ENCODE results near the gene SH3RF1. TPM values are rescaled to one million over a fixed set of nuclear protein-coding genes. Genes with fewer than 3 reads are reported as not detected.

Gene SH3RF1
- polyA plus RNA-seq, 12 donors: 14.2 to 22.3 (median 16.5) TPM; not detected in 1

DNA sequence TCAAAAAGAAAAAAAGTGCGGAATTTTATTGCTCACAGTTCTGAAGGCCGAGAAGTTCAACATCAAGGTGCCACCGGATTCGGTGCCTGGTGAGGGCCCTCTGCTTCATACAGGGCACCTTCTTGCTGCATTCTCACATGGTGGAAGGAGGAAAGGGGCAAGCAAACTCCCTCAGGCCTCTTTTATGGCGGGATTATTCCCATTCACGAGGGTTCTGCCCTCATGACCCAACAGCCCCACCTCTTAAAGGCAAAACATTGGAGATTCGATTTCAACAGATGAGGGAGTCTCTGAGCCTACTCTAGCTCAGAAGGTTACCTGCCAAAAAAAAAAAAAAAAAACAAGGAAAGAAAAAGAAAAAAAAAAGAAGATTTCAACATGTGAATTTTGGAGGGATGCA, 196.6 kb downstream of the SH3RF1 start:
- no peak for DNase-seq

DNA sequence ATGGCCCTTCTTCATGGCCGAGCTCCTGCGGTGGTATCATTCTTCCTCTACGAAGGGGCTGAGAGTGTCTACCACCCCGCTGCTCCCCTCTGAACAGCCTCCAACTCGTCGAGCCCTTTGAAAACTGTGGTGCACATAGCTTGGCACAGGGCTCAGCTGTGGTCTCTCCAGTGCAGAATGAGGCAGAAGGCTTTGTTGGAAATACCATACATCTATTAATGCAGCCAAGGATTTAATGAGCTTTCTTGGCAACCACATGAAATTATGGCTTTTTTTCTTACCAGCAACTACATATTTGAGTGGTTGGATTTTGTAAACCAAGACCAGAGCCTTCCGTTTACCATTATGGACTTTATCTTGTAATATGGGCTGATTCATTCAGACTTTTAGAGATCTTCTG, 199.0 kb downstream of the SH3RF1 start:
- no peak for DNase-seq

DNA sequence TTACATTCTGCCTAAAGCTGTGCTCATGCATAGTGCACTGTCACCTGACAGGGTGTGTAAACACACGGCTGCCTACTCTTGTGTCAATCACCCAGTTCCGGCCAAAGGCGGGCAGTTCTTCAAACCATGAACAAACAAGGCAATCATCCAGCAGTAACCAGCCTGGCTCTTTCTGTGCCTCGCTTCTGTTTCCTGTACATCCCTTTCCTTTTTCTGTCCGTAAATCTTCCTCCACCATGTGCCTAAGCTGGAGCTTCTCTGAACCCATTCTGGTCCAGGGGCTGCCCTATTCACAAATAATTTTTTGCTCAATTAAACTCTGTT, 199.9 kb downstream of the SH3RF1 start:
- DNase-seq: no peak

DNA sequence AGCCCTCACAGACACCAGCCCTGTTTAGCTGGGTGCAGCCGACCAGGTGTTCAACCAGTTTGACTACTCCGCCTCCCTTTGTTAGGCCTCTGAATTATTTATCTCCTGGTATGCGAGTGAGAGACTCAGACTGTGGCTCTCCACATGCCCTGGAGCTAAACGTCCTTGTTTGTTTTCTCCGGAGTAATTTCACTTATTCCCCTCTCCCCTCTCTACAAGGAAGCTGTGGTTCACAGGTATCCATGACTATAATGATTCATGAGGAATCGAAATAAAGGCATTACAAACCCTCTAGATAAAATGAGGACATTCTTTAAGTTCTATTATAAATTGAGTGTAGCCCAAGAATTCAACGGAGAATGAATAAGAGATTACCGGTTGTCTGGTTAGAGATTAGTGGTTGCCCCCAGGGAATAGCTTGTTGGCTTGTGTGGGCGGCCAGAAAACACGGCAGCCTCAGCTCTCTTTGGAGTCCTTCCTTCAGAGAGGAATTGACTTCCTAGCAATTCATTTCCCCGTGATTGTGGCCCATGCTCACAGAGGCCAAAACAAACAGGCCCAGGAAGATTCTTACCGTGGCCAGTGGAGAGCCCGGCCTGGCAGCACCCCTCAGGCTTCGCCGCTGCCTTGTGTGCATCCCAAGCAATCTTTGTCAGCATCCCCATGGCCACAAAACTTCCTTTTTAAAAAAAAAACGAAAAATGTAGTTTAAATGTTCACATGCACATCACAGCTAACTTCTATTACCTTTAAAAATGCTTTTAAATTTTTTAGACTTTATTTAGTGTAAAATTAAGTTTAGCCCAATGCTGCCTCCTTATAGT, 200.5 kb downstream of the SH3RF1 start:
- DNase-seq: no peak

DNA sequence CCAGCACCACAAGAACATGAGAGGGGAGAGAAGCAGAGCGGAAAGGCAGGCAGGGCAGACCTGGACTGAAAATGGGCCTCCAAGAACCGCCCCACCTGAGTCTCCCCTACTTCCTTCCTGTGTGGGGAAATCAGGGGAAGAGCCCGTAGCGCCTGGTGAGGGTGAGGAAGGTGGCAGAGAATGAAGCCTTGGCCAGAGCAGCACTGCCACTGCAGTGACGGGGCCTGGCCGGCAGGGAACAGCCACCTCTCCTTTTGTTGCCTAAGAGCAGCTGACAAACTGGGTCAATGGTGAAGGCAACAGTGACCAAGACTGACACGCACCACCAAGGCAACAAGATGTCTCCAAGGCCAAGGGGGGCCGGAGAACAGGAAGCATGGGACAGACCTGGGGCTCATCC, 202.3 kb downstream of the SH3RF1 start:
- DNase-seq: no peak

DNA sequence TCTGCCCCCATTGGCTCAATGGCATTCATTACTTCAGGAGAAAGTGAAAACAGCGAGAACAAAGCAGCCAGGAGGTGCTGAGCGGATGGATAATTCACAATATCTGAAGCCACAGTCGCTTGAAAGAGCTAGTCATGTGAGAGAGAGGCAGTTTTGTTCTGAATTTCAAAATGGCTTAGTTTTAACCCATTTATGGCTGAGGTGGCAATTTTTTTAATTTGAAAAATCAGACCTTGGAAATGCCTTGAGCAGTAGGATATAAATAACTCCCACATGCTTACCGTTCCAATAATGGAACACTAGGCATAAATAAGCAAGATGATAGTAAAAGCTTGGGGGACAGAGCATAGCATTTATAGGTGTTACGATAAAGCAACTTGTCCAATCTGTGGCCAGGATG, 203.8 kb downstream of the SH3RF1 start:
- DNase-seq: no peak

DNA sequence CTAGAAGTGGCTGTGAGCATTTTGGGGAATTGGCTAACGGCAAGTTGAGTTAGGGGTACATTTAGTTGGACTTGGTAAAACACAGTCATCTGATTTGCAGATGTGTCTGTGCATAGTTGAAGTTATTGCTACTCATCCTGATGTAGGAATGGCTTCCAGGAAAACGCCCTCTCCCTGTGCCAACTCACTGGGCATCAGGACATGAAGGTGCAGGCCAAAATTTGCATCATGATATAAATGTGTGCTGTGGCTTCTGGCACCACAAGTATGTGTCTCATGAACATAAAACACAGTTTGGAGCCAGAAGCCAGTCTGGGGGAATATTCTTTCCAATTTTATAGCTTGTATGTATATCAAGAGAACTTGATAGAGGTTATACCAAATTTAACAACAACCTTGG, 206.5 kb downstream of the SH3RF1 start:
- DNase-seq: no peak

DNA sequence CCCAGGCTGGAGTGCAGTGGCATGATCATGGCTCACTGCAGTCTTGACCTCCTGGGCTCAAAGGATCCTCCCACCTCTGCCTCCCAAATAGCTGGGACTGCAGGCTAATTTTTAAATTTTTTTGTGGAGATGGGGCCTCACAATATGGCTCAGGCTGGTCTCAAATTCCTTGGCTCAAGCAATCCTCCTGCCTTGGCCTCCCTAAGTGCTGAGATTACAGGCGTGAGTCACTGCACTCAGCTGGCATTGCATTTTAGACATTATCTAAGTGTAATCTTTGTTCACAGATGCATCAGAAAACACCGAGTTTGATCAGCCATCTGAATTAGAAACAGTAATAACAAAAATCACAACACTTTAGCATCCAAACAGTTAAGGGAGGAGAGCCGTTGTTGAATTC, 207.3 kb downstream of the SH3RF1 start:
- DNase-seq: no peak

DNA sequence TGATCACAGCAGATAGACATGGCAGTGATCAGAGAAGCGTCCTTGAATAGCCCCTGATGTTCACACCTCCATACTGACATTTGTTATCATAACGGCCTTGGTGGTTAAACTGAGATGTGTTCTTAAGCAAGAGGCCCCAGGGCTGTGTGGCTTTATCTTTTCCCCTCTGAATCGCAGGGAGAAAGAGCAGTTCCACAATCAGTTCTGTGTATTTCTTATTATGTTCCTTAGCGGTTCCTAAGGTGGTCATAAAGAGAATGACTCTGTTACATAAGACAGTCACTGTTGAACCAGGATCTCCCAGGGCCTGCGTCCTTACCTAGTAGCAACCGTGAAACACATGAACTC, 207.9 kb downstream of the SH3RF1 start:
- no peak for DNase-seq

DNA sequence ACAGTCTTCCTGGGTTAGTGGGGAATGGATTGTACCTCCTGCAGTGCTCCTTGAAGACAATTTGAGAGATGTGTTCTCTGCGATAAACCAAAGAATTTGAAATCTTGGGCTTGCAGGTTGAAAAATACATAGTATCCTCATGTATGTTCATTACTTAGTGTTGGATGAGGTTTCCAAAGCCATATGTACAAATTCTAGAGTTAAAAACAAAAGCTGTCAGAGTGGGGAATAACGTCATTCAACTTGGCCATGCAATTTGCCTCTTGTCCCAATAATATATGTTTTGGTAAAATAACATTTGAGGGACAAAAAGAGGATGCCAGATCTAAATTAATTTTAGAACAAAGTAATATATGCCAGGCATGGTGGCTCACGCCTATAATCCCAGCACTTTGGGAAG, 209.4 kb downstream of the SH3RF1 start:
- DNase-seq: no peak

DNA sequence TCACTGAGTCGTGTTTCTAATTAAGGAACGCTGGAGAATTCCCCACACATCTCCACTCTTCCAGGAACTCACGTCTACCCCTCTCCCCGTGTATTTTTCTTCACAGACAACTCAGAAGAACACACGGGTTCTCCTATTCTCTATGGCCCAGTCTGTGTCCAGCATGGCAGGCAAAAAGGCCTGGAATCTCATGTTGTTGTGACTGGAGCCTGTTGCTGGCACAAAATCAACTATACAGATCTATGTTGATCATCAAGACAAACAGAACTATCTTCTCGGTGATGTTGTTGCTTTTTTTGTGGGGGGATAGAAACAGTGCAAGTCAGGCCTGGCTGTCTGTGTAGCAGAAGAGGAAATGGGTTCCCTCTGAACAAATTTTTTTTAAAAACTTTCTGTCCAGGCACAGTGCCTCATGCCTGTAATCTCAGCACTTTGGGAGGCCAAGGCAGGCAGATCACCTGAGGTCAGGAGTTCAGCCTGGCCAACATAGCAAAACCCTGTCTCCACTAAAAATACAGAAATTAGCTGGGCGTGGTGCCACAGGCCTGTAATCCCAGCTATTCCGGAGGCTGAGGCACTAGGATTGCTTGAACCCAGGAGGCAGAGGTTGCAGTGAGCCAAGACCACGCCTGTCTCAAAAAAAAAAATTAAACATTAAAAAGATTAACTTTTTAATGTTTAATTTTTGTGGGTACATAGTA, 210.2 kb downstream of the SH3RF1 start:
- DNase-seq: no peak

DNA sequence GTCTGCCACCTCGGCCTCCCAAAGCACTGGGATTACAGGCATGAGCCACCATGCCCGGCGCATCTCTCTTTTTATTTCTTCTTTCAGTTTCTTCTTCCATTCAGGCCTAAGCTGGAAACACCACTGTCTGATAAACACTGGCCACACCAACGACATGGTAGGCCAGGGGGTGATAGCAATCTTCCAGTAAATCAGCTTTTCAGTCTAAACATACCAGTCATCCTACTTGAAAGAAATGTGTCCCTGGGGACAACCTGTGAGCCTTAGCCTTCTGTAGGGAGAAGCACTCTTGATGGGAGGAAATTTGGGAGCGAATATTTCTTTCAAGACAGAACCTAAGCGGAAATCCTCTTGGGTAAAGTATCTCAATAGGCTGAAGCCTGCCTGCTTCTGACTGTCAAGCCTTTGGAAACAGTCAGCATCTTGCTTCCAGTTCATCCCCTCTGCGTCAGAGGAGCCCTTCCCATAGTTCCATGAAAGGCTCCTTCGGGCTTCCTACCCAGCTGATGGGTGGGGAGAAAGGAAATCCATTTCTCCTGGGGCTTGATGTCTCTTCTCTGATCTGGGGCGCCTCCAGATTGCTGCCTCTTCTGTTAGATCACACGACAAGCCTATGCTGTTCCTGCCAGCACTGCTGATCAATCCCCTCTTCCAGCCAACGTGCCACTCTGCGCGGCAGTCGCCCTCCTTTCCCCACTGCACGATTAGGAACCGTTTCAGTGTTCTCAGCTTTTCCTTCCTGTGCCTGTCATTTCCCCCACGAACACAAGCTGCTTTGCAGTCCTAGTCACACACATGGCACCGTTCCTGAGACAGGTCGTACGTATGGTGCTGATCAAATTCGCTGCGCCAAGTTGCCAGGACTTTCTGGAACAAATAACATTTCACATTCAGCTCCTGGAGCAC, 211.2 kb downstream of the SH3RF1 start:
- DNase-seq: peak; percentile 53

DNA sequence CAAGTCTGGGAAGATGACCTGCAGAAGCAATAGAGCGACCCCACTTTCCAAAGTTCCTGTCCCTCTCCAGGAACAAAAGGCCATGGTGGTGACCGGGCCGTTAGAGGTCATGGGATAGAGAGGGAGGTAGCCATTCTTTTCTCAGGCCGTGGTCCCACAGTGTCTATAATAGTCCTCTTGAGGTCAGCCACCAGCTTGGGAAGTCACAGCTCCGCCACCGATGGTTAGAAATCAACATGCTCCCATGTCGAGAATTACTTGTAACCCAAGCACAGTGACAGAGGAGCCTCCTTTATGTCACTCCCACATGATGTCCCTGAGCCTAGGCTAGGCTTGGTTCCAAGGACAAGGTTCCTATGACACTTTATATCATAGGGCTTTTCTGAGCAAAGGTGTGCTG, 212.4 kb downstream of the SH3RF1 start:
- no peak for DNase-seq

DNA sequence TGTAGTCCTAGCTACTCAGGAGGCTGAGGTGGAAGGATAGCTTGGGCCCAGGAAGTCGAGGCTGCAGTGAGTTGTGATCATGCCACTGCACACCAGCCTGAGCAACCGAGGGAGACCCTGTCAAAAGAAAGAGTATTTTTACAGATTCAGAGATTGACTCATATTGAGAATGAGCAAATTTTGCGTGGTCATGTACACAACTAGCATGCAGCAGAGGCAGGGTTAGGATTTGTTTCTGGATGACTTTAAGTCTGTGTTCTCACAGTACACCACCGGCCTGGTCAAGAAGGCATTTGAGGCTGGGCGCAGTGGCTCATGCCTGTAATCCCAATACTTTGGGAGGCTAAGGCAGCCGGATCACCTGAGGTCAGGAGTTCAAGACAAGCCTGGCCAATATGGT, 215.9 kb downstream of the SH3RF1 start:
- no peak for DNase-seq

DNA sequence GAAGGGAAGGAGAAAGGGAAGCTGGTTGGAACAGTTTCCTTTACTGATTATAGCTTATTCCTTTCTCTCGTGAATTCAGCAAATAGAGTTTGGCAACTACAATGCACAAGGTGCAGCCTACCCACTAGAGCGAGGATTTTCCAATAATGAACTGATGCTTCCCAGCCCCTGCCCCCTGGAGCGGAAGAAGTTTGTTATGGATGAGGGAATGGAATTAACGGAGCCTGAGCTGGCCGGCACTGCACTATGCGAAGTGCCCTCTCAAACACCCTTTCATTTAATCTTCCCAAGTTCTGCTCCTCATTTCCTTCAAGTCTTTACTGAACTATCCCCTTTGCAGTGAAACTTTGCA, 218.2 kb downstream of the SH3RF1 start:
- DNase-seq: no peak

DNA sequence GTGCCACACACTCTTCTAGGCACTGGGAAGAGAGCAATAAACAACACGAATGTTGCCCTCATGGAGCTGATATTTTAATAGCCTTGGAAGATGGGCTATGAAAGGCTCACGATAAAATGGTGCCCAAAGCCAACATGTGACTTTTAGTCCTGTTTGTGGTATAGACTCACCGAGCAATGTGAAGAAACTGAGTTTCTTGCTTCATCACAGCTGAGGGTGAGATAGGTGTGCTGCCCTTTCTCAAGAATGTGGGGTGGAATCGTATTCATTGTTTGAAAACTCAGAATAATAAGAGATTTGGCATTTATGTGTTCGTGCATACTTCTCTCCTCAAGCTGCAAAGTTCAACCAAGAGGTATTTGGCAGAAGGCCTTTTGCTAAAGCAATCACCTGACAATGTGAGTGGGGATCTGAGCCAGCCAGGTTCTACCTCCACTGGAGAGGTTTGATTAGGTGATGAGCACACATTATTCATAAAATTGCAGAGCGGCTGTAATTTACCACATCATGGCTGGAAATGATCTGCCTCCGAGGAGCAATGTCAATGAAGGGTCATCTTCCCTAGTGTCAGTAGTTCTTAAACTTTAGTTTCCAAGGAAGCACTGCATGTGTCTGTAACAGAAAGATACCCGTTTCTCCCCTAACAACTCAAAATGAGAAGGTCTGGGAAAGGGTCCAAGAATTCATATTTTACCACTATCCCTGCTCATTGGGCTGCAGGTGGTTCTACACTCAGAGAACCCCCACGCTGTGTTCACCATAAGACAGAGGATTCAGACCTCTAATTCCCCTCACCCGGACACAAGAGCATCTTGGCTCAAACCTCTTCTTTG, 218.8 kb downstream of the SH3RF1 start:
- peak; percentile 88 for DNase-seq

DNA sequence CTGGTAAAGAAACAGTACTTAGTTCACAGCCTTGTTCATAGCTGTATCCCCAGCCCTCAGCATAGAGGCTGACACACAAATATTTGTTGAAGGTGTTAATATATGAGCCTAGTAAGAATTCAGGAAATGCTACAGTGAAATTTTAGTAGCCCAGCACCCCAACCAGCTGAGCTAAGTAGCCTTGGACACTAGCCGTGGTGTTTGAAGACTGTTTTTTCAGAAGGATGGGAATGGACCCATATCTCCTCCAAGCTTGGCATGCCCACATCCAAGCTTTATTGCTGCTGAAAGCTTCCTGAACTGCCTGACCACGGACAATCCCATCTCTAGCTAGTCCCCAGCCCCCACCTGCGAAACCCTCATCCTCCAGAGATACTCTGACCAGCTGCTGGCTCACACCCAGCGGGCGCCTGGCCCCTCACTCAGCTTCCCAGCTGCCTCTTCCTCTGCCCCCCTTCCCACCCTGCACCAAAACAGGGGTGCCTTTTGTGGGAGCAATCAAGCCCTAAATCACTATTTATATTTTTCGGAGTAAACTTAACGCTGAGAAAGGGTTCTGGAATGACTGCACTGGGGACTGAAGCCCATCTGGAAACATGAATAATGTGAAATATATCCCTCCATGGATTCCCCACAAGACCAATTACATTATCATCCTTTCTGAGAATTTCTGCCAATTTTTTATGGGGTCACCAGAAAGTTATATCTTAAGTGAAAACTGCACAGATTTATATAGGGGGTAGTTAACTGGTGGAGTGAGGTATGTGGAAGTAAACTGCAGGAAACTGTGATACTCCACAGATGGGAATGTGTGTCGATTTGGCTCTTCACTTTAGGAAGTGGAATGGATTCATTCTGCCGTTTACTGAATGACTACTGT, 219.6 kb downstream of the SH3RF1 start:
- DNase-seq: peak; percentile 78

DNA sequence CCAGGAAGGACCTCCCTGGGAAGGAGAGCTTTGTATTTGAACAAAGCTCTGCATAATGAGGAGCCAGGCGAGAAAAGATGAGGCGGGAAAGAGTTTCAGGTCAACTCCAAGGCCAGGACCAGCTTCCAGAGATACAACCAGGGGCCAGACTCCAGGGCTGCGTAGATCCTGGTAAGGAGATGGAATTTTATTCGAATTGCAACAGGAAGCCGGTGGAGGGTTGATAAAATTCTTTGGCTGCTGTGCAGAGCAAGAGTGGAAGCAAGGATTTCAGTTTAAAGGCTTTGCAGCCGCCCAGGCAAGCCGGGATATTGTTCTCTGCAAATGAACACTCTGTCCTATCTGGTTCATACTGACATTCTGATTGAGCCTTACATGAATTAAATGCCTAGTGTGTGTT, 220.5 kb downstream of the SH3RF1 start:
- DNase-seq: no peak

DNA sequence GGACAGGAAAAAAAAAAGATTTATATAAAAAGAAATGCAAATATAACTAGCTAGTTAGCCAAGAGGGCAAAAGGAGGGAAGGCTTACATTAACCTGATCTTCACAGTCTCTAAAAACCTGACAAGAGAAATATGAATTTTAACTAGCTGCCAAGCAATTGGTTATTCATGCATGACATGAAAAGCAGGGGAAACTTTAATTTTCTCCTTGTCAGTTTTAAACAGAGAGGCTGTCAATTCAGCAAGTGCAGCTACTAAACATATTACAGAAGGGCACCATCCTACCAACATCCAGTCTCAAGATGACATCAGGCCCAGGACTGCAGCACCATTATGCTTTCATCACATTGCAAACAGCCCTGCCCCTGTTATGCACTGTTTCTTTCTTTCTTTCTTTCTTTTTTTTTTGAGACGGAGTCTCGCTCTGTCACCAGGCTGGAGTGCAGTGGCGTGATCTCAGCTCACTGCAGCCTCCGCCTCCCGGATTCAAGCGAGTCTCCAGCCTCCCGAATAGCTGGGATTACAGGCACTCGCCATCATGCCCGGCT, 221.8 kb downstream of the SH3RF1 start:
- no peak for DNase-seq

DNA sequence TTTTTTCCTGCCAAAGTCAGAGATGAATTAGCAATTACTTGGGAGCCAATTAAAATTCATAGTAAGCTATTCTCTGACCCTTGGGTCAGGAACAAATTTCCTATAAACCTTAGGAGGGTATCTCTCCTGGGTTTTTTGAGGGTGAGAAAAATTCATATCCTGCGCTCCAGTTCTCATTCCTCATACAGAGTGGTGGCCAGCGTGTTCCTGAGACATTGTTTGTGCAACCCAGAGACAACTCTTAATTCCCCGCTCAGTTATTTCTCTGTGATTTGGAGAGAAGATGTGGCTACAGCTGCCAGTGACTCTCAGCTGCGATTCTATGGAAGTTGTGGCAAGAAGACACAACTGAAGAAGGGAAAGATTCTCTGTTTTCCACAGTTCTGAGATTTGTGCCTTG, 222.8 kb downstream of the SH3RF1 start:
- DNase-seq: peak; percentile 75
